ENCODE measurements around the gene PRKG1. TPM values are rescaled to one million over a fixed set of nuclear protein-coding genes. Genes with fewer than 3 reads are reported as not detected.
A peak's percentile ranks its signal among the peaks of the same experiment; 100 is the strongest.

Gene PRKG1
- total and polyA plus RNA-seq, 12 donors = 3.8 to 48.1 (median 29.9) TPM

GRCh38 chr10:52250510-52250909 is 1176.2 kb downstream of the PRKG1 start:
- peaks cover 0 to 17% (median 0%) of the 10 kb centered on the region in 9 donors for H3K4me1 ChIP-seq
- DNase-seq = no peak
- H3K27me3 ChIP-seq = no peaks in the 10 kb centered on the region
- WGBS, 2 donors = 30 to 40% methylated on average over 3 of the region's 3 CpGs
- H3K27ac ChIP-seq = peak overlapping the region in 3 of 10 donors; percentile 32 to 46 (median 41)
- H3K9me3 ChIP-seq = no peaks in the 10 kb centered on the region
- ATAC-seq = peak in 7 of 8 donors; percentile 38 to 87 (median 76)
- intact Hi-C loops (cut with DNase I) = no loop called here
- no peaks in the 10 kb centered on the region for H3K36me3 ChIP-seq
- TF ChIP-seq CTCF (IDR thresholded peaks at IDR 0.05) = no peak
- H3K4me3 ChIP-seq = no peak overlapping the region

GRCh38 chr10:52252307-52252706 is 1178.0 kb downstream of the PRKG1 start:
- H3K4me1 ChIP-seq = peaks cover 0 to 19% (median 0%) of the 10 kb centered on the region in 9 donors
- H3K9me3 ChIP-seq = no peaks in the 10 kb centered on the region
- intact Hi-C loops (cut with DNase I) = no loop called here
- DNase-seq (no peak), ATAC-seq (peak in 6 of 8 donors; percentile 44 to 95 (median 74))
- H3K27ac ChIP-seq = no peak overlapping the region
- H3K36me3 ChIP-seq = no peaks in the 10 kb centered on the region
- TF ChIP-seq CTCF (IDR thresholded peaks at IDR 0.05) = no peak
- no peaks in the 10 kb centered on the region for H3K27me3 ChIP-seq
- WGBS, 2 donors = 55% methylated on average over 3 of the region's 3 CpGs
- H3K4me3 ChIP-seq = no peak overlapping the region

- TF ChIP-seq CTCF (IDR thresholded peaks at IDR 0.05) = no peak
- no peak for DNase-seq
- Histone ChIP-seq H3K9me3 (no peaks in the 10 kb centered on the region), H3K4me3 (no peak overlapping the region), H3K4me1 (peaks cover 0 to 29% (median 7%) of the 10 kb centered on the region in 9 donors), H3K36me3 (no peaks in the 10 kb centered on the region), H3K27ac (no peak overlapping the region), H3K27me3 (no peaks in the 10 kb centered on the region)
- intact Hi-C loops (cut with DNase I) = no loop called here
- WGBS, 2 donors = 89 to 97% methylated on average over 6 of the region's 6 CpGs
- no peak for ATAC-seq
These were observed 1182.8 kb downstream of the PRKG1 start for GRCh38 chr10:52256832-52257691.

- H3K4me3 ChIP-seq = no peak overlapping the region
- no peak for TF ChIP-seq CTCF (IDR thresholded peaks at IDR 0.05)
- intact Hi-C loops (cut with DNase I) = no loop called here
- H3K27me3 ChIP-seq = no peaks in the 10 kb centered on the region
- H3K27ac ChIP-seq = no peak overlapping the region
- H3K4me1 ChIP-seq = peaks cover 0 to 24% (median 7%) of the 10 kb centered on the region in 9 donors
- ATAC-seq = no peak
- no peaks in the 10 kb centered on the region for H3K9me3 ChIP-seq
- no peak for DNase-seq
- H3K36me3 ChIP-seq = no peaks in the 10 kb centered on the region
- 70 to 79% methylated on average over 1 of the region's 1 CpG for WGBS, 2 donors
These were observed 1183.4 kb downstream of the PRKG1 start for GRCh38 chr10:52257692-52258075.
